RPMI7951 (cell line): ENCODE data around the gene CCNJ. TPM values are rescaled to one million over a fixed set of nuclear protein-coding genes. Genes with fewer than 3 reads are reported as not detected.

Experiments used
- DNase-seq: peaks from one replicate; pipeline ENCODE4 v3.0.0-alpha.2; 2012; ENCODE audit warnings: low read depth
- total RNA-seq: library from RNA; depleted of rRNA; stranded (reverse); fragments of >200 nt; shearing (Covaris generic); gene quantifications from 2 replicates; pipeline ENCODE4 v1.2.3, GENCODE V29; 2014; rRNA removed

CCNJ gene
- total RNA-seq, 1 experiment from 2014 or later, result 4.1 TPM

DNA sequence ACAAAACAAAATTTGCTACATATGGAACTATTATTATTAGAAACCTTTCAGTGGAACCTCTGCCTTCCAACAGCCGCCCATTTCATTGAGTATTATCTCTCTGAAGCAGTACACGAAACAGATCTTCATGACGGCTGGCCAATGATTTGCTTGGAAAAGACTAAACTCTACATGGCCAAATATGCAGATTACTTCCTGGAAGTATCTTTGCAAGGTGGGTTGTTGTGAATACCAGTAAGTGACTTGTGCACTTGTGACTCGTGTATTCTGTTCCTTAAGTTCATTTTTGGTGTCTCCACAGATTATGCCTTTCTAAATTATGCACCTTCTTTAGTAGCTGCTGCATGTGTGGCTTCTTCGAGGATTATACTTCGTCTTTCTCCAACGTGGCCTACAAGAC, 13.4 kb downstream of the CCNJ start:
- DNase-seq, result no peak

- DNase-seq, result no peak
Observed at GRCh38 chr10:96061232-96061631, 17.8 kb downstream of the CCNJ start.

GRCh38 chr10:96072674-96073073, 29.3 kb downstream of the CCNJ start:
- DNase-seq, result peak; percentile 48

DNA sequence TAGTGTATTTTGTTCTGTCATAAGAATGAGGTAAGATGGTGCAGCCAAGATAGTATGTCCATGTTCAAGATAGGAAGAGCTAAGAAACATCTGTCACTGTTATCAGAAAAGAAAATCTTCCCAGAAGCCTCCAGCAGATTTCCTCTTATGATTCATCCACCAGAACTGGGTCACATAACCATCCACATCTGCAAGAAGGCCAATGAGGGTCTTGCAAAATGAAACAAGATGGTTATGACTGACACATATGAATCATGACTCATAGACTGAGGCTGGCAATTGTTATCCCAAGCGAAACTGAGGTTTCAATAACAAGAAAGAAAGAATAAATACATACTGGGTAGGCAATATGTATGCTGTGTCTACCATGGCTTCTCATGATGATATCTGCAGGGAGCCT, 30.3 kb downstream of the CCNJ start:
- DNase-seq, result peak; percentile 92

GRCh38 chr10:96074776-96075175, 31.4 kb downstream of the CCNJ start:
- no peak for DNase-seq

- no peak for DNase-seq
Observed at GRCh38 chr10:96075977-96076376, 32.6 kb downstream of the CCNJ start.

- no peak for DNase-seq
Observed at GRCh38 chr10:96077156-96077555, 33.8 kb downstream of the CCNJ start.

GRCh38 chr10:96082153-96082552, 38.8 kb downstream of the CCNJ start:
- DNase-seq, result no peak

GRCh38 chr10:96082748-96083147, 39.4 kb downstream of the CCNJ start:
- no peak for DNase-seq

DNA sequence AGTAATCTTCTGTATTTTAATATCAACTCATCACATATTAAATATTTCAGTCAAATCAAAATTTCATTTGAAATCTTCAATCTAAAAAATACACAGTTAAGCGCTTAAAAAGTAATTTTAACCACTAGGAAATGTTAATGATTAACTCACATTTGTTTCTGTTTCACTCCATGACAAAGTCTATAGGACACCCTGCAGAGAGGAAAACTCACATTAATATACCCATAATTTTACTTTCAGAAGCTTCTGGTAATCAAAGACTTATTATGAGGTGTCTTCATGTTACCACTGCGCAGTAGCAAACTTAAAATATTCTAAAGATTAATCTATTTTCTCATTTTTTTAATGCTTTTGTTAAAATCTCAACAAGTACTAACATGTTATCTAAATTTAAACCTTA, 45.7 kb downstream of the CCNJ start:
- no peak for DNase-seq

DNA sequence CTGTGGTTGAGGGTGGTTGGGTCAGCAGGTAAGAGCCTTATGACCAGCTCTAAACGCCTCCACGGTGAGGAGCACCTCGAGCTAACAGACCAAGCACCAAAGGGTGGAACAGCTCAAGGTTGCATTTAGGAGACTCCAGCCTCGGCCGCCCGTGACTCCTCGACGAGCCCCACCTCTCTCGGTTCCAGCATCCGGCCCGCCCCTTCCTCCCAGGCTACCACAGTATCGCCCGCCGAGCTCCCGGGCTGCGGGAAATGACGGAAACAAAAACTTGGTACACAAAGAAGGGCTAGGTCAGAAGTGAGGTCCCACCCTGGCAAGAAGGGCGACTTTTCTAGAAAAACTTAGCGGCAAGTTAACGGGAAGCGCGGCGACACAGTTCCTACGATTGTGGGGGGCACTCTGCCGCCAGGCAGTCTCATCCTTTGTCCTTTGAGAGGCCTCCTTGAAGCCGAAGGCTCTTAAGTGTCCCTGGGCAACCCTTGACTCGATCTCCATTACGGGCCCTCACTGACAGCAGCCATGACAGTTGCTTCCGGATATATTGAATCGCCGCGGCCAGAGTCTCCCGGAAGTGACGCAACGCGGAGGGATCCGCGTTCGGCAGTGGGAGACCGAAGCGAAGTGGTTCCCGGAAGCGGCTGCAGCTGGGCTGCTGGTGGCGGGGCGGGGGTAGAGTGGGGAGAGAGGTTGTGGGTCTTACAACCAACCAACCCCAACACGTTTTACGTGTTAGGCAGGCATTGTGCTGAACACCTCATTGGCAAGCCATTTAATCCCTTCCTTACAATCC, 46.5 kb downstream of the CCNJ start:
- peak; percentile 95 for DNase-seq

GRCh38 chr10:96090463-96090800, 47.0 kb downstream of the CCNJ start:
- DNase-seq, result no peak

DNA sequence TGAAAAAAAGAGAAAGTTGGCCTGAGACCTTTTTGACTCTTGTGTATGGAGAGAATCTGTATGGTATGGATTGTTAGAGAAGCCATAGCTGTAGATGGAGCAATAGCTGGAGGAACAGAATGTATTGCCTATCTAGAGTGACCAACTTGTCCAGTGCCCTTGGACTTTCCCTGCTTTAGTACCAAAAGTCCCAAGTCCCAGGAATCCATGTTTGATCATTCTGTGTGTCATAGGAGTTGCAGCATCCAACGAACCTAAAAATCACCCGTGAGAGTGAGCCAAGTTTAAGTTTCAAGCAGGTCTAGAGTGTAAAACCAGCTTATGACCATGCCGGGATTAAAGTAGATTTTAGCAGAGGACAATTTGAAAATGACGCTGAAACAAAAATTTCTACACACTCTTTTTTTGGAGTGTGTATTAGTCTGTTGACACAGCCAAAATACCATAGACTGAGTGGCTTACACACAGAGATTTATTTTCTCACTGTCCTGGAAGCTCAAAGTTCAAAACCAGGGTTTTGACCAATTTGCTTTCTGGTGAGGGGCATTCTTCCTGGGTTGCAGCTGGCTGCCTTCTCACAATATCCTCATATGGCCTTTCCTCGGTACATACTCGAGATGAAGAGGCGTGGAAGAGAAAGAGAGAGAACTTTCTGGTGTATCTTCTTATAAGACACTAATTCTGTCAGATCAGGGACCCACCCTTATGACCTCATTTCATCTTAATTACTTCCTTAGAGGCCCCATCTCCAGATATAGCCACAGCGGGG, 49.8 kb downstream of the CCNJ start:
- no peak for DNase-seq

DNA sequence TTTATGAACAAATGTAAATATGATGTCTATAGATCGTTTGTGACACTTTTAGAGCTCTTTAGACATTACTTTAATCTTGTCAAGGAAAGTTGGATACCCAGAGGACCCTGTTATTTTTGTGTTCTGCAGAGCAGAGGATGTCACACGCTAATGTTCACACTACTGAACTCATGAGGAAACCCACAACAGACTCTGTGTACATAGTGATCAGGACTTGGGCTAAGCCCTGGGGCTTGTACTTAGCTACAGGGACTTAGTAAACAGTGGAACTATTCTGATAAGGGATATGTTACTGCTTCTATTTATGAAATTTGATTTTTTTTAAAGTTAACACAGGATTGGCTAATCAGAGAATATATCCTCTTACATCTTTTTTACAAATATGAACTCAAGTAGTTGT, 50.6 kb downstream of the CCNJ start:
- no peak for DNase-seq

- no peak for DNase-seq
Observed at GRCh38 chr10:96096958-96097357, 53.6 kb downstream of the CCNJ start.

DNA sequence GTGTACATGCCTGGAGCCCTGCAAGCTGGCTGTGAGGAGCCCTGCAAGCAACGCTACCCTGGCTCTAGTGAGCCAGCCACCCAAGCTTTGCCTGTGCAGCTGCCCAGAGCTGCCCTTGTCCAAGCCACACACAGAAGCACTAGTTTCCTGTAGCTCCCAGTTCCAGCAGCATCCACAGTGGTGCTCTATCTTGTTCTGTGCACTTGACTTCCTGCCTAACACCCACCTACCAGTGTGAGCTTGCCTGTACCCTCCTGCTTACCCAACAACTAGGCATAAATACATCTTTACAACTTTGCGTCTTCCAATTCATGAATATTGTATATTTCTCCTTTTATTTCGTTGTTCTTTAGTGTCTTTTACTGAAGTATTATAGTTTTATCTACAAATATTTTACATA, 54.5 kb downstream of the CCNJ start:
- no peak for DNase-seq

GRCh38 chr10:96107623-96108038, 64.2 kb downstream of the CCNJ start:
- no peak for DNase-seq

Other genes starting within 250 kb of the CCNJ start
- gene CC2D2B, start 135.6 kb upstream of the CCNJ start, total RNA-seq, result not detected in 2 replicates
- 14.9 and 19.5 TPM in 2 replicates for gene ZNF518A, start 86.7 kb downstream of the CCNJ start, total RNA-seq
- not detected in 2 replicates for gene BLNK, start 228.0 kb downstream of the CCNJ start, total RNA-seq